AG04450 (cell line): Measurements from ENCODE around the gene CATSPERD. TPM values are rescaled to one million over a fixed set of nuclear protein-coding genes. Genes with fewer than 3 reads are reported as not detected.

Experiments
- CTCF ChIA-PET: fragments of 300-600, 350-600 bp; formaldehyde crosslinking; extraction: SDS; loops from one replicate; lab custom pipeline; 2022; ENCODE audit warnings: antibody characterized with exemption, inconsistent platforms; lab: Charles Lee
- POLR2A ChIA-PET: fragments of 350-600 bp; formaldehyde crosslinking; extraction: SDS; loops from one replicate; lab custom pipeline; 2021; ENCODE audit warnings: antibody characterized with exemption, inconsistent platforms; lab: Yijun Ruan, JAX
- DNase-seq: peaks from one replicate; pipeline ENCODE4 v3.0.0-alpha.2; 2011; ENCODE audit warnings: low read depth, low spot score
- H3K27ac ChIP-seq: one replicate; pipeline ENCODE4 v1.5.1; 2012; ENCODE audit warnings: low read depth, low read length, control low read depth
- H3K27me3 ChIP-seq: one replicate; pipeline ENCODE4 v1.6.0; 2012; ENCODE audit warnings: low read length; ENCODE audit not compliant: control insufficient read depth, insufficient read depth
- H3K4me3 ChIP-seq: 2 replicates; pipeline ENCODE4 v1.5.1; 2011; ENCODE audit warnings: mild to moderate bottlenecking, low read depth, low read length, control low read depth
- H3K9me3 ChIP-seq: 2 replicates; pipeline ENCODE4 v1.5.1; 2012; ENCODE audit warnings: low read length; ENCODE audit not compliant: control insufficient read depth, insufficient read depth
- polyA plus RNA-seq: library from polyadenylated mRNA; depleted of rRNA; stranded (reverse); fragments of >200 nt; gene quantifications from 2 replicates; pipeline ENCODE4 v1.2.3, GENCODE V29; 2011
- TF ChIP-seq, protein P1 (sequence below): IDR thresholded peaks from 2 replicates; pipeline ENCODE4 v1.5.1; 2011; ENCODE audit warnings: low read depth, low read length, control low read depth, inconsistent platforms

CATSPERD gene
- polyA plus RNA-seq, 1 experiment = not detected

DNA sequence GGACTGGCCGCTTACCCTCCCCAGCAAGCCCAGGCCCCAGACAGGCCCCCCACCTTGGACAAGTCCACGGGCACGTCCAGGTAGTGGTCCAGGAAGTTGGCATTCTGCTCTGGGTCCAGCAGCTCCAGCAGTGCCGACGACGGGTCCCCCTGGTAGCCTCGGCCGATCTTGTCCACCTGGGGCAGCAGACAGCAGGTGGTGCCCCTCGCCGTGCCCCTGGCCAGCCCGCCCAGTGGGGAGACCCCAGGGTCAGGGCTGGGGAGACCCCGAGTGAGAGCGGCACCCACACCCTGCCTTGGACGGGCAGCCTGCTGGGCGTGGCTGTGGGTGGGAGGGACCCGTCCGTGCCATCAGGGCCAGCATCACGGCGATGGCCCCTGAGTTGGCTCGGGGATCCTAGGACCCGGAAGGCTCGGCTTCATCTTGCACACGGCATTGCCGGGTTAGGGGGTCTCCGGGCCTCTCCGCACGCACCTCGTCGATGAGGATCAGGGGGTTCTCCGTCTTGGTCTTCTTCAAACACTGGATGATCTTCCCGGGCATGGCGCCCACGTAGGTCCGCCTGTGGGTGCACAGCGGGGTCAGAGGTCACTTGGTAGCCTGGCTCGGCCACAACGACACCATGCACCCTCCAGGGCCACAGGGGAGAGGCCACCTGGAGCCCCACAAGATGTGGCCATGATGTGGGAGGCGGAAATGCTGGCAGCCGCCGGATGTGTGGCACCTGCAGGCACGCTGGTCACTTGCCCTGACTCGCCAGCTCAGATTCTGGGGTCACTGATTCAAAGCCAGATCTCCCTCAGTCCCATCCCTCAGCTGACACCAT lies 24.0 kb upstream of the CATSPERD start:
- no peak overlapping the region for H3K4me3 ChIP-seq
- ChIA-PET CTCF (interaction anchor here (1.1 kb wide), 1 partner anchor 9 kb away, joined by 3 read pairs; no protein-coding TSS in a partner anchor), POLR2A (interaction anchor here (1.1 kb wide), 1 partner anchor 73 kb away, joined by 4 read pairs; the partner anchor contains the start of genes SAFB and SAFB2)
- no peaks in the 10 kb centered on the region for H3K27me3 ChIP-seq
- DNase-seq = no peak
- H3K9me3 ChIP-seq = peaks cover 5% of the 10 kb centered on the region; the same call in 1 of the 2 replicates
- no peak overlapping the region for H3K27ac ChIP-seq
- TF ChIP-seq, protein P1, sequence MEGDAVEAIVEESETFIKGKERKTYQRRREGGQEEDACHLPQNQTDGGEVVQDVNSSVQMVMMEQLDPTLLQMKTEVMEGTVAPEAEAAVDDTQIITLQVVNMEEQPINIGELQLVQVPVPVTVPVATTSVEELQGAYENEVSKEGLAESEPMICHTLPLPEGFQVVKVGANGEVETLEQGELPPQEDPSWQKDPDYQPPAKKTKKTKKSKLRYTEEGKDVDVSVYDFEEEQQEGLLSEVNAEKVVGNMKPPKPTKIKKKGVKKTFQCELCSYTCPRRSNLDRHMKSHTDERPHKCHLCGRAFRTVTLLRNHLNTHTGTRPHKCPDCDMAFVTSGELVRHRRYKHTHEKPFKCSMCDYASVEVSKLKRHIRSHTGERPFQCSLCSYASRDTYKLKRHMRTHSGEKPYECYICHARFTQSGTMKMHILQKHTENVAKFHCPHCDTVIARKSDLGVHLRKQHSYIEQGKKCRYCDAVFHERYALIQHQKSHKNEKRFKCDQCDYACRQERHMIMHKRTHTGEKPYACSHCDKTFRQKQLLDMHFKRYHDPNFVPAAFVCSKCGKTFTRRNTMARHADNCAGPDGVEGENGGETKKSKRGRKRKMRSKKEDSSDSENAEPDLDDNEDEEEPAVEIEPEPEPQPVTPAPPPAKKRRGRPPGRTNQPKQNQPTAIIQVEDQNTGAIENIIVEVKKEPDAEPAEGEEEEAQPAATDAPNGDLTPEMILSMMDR = no peak

DNA sequence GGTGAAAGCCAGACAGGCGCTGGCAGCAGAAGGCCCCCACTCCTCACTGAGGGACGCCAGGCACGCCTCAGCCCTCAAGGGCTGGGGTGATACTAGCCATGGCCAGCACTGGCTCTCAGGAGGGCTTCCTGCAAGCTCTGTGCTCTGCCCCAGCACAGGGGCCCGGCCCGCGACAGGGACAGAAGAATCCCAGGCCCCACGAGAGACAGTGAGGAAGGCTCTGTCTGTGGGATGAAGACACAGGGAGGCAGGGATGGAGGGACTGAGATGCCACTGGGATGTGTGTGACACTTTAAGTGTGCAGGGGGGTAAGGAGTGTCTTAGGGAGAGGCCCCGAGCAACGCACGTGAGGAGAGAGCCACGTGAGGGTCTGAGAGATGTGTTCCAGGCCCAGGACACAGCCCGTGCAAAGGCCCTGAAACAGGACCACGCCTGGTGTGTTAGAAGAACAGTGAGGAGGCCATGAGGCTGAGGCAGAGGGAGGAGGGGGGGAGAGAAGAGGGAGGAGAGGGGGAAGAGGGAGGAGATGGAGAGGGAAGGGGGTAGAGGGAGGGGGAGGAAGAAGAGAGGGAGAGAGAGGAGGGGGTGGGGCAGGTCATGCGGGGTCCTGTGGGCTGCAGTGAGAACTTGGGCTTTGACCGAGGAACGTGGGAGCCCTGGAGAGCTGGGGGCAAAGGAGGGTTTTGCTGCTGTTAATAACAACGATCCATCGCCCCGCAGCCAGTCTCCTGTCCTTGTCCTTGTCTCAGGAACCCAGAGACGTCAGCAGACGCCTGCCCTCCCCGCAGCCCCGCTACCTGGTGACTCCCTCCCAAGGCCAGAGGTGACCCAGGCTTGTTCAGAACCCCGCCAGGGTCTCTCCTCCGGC lies 23.2 kb upstream of the CATSPERD start:
- ChIA-PET POLR2A (interaction anchor here (1.6 kb wide), 1 partner anchor 7 kb away, joined by 5 read pairs; the partner anchor contains the start of gene RPL36), CTCF (interaction anchor here (1.6 kb wide), 1 partner anchor 8 kb away, joined by 4 read pairs; no protein-coding TSS in a partner anchor)
- peaks cover 5% of the 10 kb centered on the region; the same call in 1 of the 2 replicates for H3K9me3 ChIP-seq
- DNase-seq = no peak
- TF ChIP-seq, protein P1 = no peak
- no peak overlapping the region for H3K27ac ChIP-seq
- H3K27me3 ChIP-seq = no peaks in the 10 kb centered on the region
- no peak overlapping the region for H3K4me3 ChIP-seq

DNA sequence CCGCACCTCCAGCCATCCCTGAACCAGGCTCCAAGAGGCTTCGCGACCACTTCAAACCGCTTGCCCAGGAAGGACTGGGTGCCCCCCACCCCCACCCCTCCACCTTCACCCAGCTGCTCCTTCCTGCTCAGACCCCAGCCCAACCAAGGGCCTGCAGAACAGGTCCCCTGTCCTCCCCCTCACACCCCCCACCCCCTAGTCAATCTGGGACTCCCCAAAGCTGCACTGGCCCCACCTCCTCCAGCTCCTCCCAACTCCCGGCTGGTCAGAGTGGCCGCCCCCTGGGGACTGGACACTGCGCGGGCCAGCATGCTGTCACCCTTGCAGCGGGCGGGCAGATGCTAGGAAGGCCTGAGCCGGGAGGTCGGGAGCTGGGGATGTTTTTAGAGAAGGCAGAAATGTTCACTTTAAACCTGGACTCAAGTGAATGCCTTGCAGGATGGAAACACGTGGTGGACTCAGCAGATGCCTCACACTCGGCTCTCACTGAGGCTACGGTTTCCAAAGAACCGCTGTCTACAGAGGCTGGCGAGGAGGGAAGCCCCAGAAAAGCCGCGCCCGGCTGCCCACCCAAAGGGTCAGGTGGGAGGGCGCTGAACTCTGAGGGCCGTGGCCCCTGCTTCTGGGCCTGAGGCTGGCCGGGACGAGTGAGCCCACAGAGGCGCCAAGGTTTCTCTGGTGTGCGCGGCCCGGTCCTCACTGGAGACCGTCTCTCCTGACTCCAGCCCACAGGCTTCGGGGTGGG lies 22.4 kb upstream of the CATSPERD start:
- peak overlapping the region; percentile 2 for H3K27ac ChIP-seq
- no peak for DNase-seq
- POLR2A ChIA-PET = interaction anchor here (1.6 kb wide), 1 partner anchor 8 kb away, joined by 5 read pairs; the partner anchor contains the start of gene RPL36
- no peak overlapping the region for H3K4me3 ChIP-seq
- CTCF ChIA-PET = interaction anchor here (0.6 to 1.6 kb wide), 2 partner anchors 8 to 96 kb away, joined by 3 to 4 read pairs; no protein-coding TSS in a partner anchor
- TF ChIP-seq, protein P1 = no peak
- peaks cover 5% of the 10 kb centered on the region; the same call in 1 of the 2 replicates for H3K9me3 ChIP-seq
- no peaks in the 10 kb centered on the region for H3K27me3 ChIP-seq

DNA sequence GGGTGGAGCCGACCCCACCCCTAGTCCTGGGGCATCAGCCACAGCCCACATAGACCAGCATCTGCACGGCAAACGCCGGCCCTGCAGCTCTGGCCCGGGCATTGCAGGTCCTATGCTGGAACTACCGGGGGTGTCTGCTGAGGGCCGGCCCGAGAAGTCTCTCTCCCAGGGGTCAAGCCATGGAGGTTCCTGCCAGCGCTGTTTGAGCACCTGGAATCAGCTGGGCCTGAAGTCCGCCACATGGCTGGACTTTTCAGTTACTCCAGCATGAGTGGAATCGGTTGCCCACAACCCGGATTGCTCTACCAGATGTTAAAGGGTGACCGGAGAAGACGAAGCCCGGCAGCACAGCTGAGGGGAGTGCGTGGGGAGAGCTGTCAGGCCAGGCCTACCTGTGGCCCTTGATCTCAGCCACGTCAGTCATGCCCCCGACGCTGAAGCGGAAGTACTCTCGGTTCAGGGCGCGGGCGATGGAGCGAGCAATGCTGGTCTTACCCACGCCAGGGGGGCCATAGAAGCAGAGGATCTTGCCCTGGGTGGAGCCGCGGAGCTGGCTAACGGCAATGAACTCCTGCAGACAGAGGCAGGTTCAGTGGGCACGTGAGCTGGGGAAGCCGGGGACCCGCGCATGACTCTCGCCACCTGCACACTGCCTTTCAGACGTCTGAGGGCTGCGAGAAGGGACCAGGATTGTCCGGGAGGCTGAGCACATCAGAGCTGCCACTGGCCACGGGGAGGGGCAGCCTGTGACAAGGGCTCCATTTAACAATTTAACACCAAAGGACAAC lies 21.6 kb upstream of the CATSPERD start:
- Histone ChIP-seq H3K4me3 (no peak overlapping the region), H3K27me3 (no peaks in the 10 kb centered on the region), H3K9me3 (peaks cover 3% of the 10 kb centered on the region; the same call in 1 of the 2 replicates), H3K27ac (no peak overlapping the region)
- no peak for DNase-seq
- ChIA-PET CTCF (interaction anchor here (1.0 to 1.6 kb wide), 3 partner anchors 9 to 11 kb away, joined by 3 to 4 read pairs (median 4); no protein-coding TSS in a partner anchor), POLR2A (interaction anchor here (0.6 to 1.6 kb wide), 2 partner anchors 9 to 21 kb away, joined by 4 to 5 read pairs; partner anchors contain the start of genes CATSPERD, LONP1 and RPL36)
- TF ChIP-seq, protein P1 = no peak
